Spleen (tissue), 11 donors: Measurements from ENCODE around the gene LRP1B. TPM values are rescaled to one million over a fixed set of nuclear protein-coding genes. Genes with fewer than 3 reads are reported as not detected.

Experiments
- DNase-seq: peaks from one replicate; pipeline ENCODE4 v3.0.0-alpha.2; 2020
- H3K27ac ChIP-seq, 8 donors: fragments of 200-600 bp; sonication (generic) in 7 of 8; 1 replicate in 4 of 8; 2 replicates in 4 of 8; pipeline versions ENCODE4 v1.5.0 to v1.8.0; 2016 to 2021; ENCODE audit warnings: inconsistent platforms in 4 of 8, mild to moderate bottlenecking in 4 of 8, moderate library complexity in 1 of 8
- H3K27me3 ChIP-seq, 7 donors: fragments of 200-600 bp; sonication (generic) in 6 of 7; replicated peaks in 1 of 7; 1 replicate in 4 of 7; 2 replicates in 3 of 7; pipeline versions ENCODE4 v1.5.0 to v1.8.0; 2016 to 2021; ENCODE audit warnings: inconsistent platforms in 3 of 7, mild to moderate bottlenecking in 1 of 7
- H3K36me3 ChIP-seq, 6 donors: fragments of 200-600 bp; sonication (generic) in 5 of 6; 1 replicate in 4 of 6; 2 replicates in 2 of 6; pipeline versions ENCODE4 v1.5.0 to v1.8.0; 2016 to 2021; ENCODE audit warnings: inconsistent platforms in 2 of 6
- H3K4me1 ChIP-seq, 6 donors: fragments of 200-600 bp; sonication (generic) in 5 of 6; 1 replicate in 3 of 6; 2 replicates in 3 of 6; pipeline versions ENCODE4 v1.5.0 to v1.8.0; 2016 to 2021; ENCODE audit warnings: inconsistent platforms in 3 of 6
- H3K4me3 ChIP-seq, 8 donors: fragments of 200-600 bp; sonication (generic) in 7 of 8; 1 replicate in 4 of 8; 2 replicates in 4 of 8; pipeline versions ENCODE4 v1.5.0 to v1.8.0; 2016 to 2021; ENCODE audit warnings: inconsistent platforms in 4 of 8, mild to moderate bottlenecking in 4 of 8, moderate library complexity in 2 of 8
- H3K9me3 ChIP-seq, 8 donors: fragments of 200-600 bp; sonication (generic) in 7 of 8; 1 replicate in 4 of 8; 2 replicates in 4 of 8; pipeline versions ENCODE4 v1.5.0 to v1.8.0; 2016 to 2021; ENCODE audit warnings: inconsistent platforms in 4 of 8
- POLR2A ChIP-seq, 3 donors: fragments of 450-650 bp; IDR thresholded peaks; one replicate each; pipeline ENCODE4 v1.5.1; 2017; ENCODE audit warnings: antibody characterized with exemption in 3 of 3, mild to moderate bottlenecking in 1 of 3
- POLR2AphosphoS5 ChIP-seq, 3 donors: sonication (generic); formaldehyde crosslinking; IDR thresholded peaks; one replicate each; pipeline ENCODE4 v1.5.1; 2017; ENCODE audit warnings: antibody characterized with exemption in 3 of 3
- WGBS, 5 donors: extraction: QIAGEN DNeasy Blood & Tissue Kit in 3 of 5; methylation state at CpG; one replicate each; pipeline versions ENCODE4 v1.1.5 to v1.1.7; 2013 to 2018; 5-methylcytosine and 5-hydroxymethylcytosine counted together
- intact Hi-C: fragments of 100-400 bp; cut with DNase I; formaldehyde crosslinking; loops from one replicate; pipeline ENCODE4 v1.15.0; 2023; ENCODE audit warnings: low total_unique reads
- polyA plus RNA-seq, 3 donors: library from polyadenylated mRNA; stranded (reverse); fragments of 200-250 nt; gene quantifications; one replicate each; pipeline ENCODE4 v1.2.1, GENCODE V29; 2013
- total RNA-seq, 7 donors: library from RNA; depleted of rRNA in 3 of 7; stranded (reverse); fragments of >200 nt in 3 of 7; fragmentation: NEBNext Ultra II Directional in 4 of 7; extraction: Animal tissue kit (Norgen Biotek cat#: 25700) in 4 of 7; gene quantifications; one replicate each; pipeline versions ENCODE4 v1.1.0 to v1.2.1, GENCODE V29; 2016 to 2021
- TF ChIP-seq, protein P1 (sequence below), 11 experiments: fragments of 200-600 bp in 7 of 11; fragments of 450-650 bp in 4 of 11; sonication (generic) in 4 of 11; IDR thresholded peaks in 8 of 11; conservative IDR thresholded peaks in 3 of 11; 1 replicate in 7 of 11; 2 replicates in 4 of 11; pipeline versions ENCODE4 v1.4.0 to v1.8.0; 2016 to 2021; ENCODE audit warnings: antibody characterized with exemption in 11 of 11, inconsistent platforms in 4 of 11, mild to moderate bottlenecking in 1 of 11
- donor health status: healthy with polysubstance abuse.
- donor health status: DM: no; HTN: no; CAD: no; lungs with moderate emphysema.
- donor health status: DM: no; HTN: no; CAD: no.
- donor health status: Bipolar disorder and iron deficiency.
- donor health status: healthy.
- donor health status: DM: no; HTN: no; CAD: no.
- donor health status: DM: yes; HTN: yes; CAD: no.

LRP1B gene
- total and polyA plus RNA-seq, 10 donors: 0.02 to 0.85 (median 0.08) TPM; not detected in 2

- no peaks in the 10 kb centered on the region for H3K4me1 ChIP-seq
- WGBS, 5 donors: 75 to 94% (median 77%) methylated on average over 1 of the region's 1 CpG
- intact Hi-C loops: no loop called here
- no peak for DNase-seq
- no peak overlapping the region for H3K27ac ChIP-seq
- no peaks in the 10 kb centered on the region for H3K36me3 ChIP-seq
- TF ChIP-seq POLR2AphosphoS5 (IDR thresholded peaks at IDR 0.05): no peak
- no peak for TF ChIP-seq POLR2A (IDR thresholded peaks at IDR 0.05)
- TF ChIP-seq, protein P1, sequence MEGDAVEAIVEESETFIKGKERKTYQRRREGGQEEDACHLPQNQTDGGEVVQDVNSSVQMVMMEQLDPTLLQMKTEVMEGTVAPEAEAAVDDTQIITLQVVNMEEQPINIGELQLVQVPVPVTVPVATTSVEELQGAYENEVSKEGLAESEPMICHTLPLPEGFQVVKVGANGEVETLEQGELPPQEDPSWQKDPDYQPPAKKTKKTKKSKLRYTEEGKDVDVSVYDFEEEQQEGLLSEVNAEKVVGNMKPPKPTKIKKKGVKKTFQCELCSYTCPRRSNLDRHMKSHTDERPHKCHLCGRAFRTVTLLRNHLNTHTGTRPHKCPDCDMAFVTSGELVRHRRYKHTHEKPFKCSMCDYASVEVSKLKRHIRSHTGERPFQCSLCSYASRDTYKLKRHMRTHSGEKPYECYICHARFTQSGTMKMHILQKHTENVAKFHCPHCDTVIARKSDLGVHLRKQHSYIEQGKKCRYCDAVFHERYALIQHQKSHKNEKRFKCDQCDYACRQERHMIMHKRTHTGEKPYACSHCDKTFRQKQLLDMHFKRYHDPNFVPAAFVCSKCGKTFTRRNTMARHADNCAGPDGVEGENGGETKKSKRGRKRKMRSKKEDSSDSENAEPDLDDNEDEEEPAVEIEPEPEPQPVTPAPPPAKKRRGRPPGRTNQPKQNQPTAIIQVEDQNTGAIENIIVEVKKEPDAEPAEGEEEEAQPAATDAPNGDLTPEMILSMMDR (IDR thresholded peaks at IDR 0.05 in 8 of 11, conservative IDR thresholded peaks at IDR 0.05 in 3 of 11): no peak
- no peaks in the 10 kb centered on the region for H3K27me3 ChIP-seq
- H3K9me3 ChIP-seq: peaks cover 0 to 21% (median 4%) of the 10 kb centered on the region in 8 donors
- no peak overlapping the region for H3K4me3 ChIP-seq
These were observed 1393.8 kb downstream of the LRP1B start for GRCh38 chr2:140737006-140737405.

- H3K9me3 ChIP-seq: peaks cover 0 to 21% (median 4%) of the 10 kb centered on the region in 8 donors
- no peak for DNase-seq
- H3K4me1 ChIP-seq: no peaks in the 10 kb centered on the region
- TF ChIP-seq POLR2AphosphoS5 (IDR thresholded peaks at IDR 0.05): no peak
- no peak for TF ChIP-seq POLR2A (IDR thresholded peaks at IDR 0.05)
- TF ChIP-seq, protein P1 (IDR thresholded peaks at IDR 0.05 in 8 of 11, conservative IDR thresholded peaks at IDR 0.05 in 3 of 11): no peak
- intact Hi-C loops: no loop called here
- no peaks in the 10 kb centered on the region for H3K27me3 ChIP-seq
- H3K36me3 ChIP-seq: no peaks in the 10 kb centered on the region
- no peak overlapping the region for H3K27ac ChIP-seq
- H3K4me3 ChIP-seq: no peak overlapping the region
- 38 to 72% (median 63%) methylated on average over 3 of the region's 3 CpGs for WGBS, 5 donors
These were observed 1395.8 kb downstream of the LRP1B start for GRCh38 chr2:140734992-140735391.

DNA sequence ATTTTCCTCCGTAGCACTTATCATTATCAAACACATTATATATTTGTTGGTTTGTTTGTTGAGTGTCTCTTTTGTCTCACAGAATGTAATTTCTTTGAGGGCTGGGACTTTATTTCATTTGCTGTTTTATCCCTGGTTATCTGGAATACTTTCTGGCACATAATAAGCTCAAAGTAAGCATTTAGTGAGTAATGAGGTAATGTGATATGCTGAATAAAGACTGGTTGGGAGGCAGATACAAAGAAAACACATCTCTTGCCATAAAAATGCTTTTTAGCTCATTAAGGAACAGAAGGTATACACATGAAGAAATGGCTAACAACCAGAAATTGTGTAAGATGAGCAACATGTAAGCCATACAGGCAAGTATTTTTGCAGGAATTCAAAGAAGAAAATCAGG is 1411.8 kb downstream of the LRP1B start:
- no peaks in the 10 kb centered on the region for H3K27me3 ChIP-seq
- intact Hi-C loops: no loop called here
- WGBS, 5 donors: 85 to 95% (median 89%) methylated on average over 1 of the region's 1 CpG
- DNase-seq: no peak
- H3K9me3 ChIP-seq: no peaks in the 10 kb centered on the region
- no peaks in the 10 kb centered on the region for H3K4me1 ChIP-seq
- TF ChIP-seq, protein P1 (IDR thresholded peaks at IDR 0.05 in 8 of 11, conservative IDR thresholded peaks at IDR 0.05 in 3 of 11): no peak
- TF ChIP-seq POLR2A (IDR thresholded peaks at IDR 0.05) (no peak), POLR2AphosphoS5 (IDR thresholded peaks at IDR 0.05) (no peak)
- H3K36me3 ChIP-seq: no peaks in the 10 kb centered on the region
- no peak overlapping the region for H3K4me3 ChIP-seq
- no peak overlapping the region for H3K27ac ChIP-seq

- TF ChIP-seq POLR2AphosphoS5 (IDR thresholded peaks at IDR 0.05) (no peak), POLR2A (IDR thresholded peaks at IDR 0.05) (no peak)
- TF ChIP-seq, protein P1 (IDR thresholded peaks at IDR 0.05 in 8 of 11, conservative IDR thresholded peaks at IDR 0.05 in 3 of 11): no peak
These were observed 1413.3 kb downstream of the LRP1B start for GRCh38 chr2:140717481-140717880.

More at GRCh38 chr2:140717481-140717880, 1413.3 kb downstream of the LRP1B start:
- 73 to 92% (median 77%) methylated on average over 2 of the region's 2 CpGs for WGBS, 5 donors
- Histone ChIP-seq H3K27me3 (no peaks in the 10 kb centered on the region), H3K27ac (no peak overlapping the region), H3K4me3 (no peak overlapping the region), H3K36me3 (no peaks in the 10 kb centered on the region), H3K9me3 (no peaks in the 10 kb centered on the region), H3K4me1 (no peaks in the 10 kb centered on the region)
- intact Hi-C loops: no loop called here
- DNase-seq: no peak
